Stimulated activated CD8-positive, alpha-beta memory T cell treated with anti-CD3 and anti-CD28 coated beads, Interleukin-7, amount 100 ng/mL, for 24 hours (primary cell): ENCODE data around the gene FIG4.
"Not testable (repeated sequence)": the region's sequence is repeated elsewhere in the genome, so short reads cannot be mapped to it uniquely, and the experiment has no call there.

Experiments
- DNase-seq: peaks from one replicate; pipeline ENCODE4 v3.0.0-alpha.2; 2020; ENCODE audit warnings: low read depth

The FIG4 gene

GRCh38 chr6:109690737-109691621 lies at the start of gene FIG4, which contains the start of gene AK9:
TSS of gene FIG4 (plus strand) at chr6:109691296. CDS start at chr6:109691436, 140 bp downstream.
TSS of gene AK9 (minus strand) at chr6:109691202. CDS start at chr6:109675745, 15,457 bp downstream.
- peak; percentile 85 for DNase-seq

DNA sequence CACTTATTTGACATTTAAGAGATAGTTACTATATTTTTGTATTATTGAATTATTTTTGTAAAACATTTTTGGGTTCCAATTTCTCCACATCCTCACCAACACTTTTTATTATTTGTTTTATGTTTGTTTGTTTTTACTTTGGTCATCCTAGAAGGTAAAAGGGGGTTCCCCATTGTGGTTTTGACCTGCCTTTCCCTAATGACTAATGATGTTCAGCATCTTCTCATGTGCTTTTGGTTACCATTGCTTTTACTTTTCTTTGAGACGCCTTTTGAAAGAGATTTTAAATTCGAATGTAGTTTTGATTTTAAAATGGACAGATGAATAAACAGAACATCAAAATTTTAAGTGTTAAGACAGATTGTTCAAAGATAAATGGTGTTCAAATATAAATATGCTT lies 47.0 kb upstream of the FIG4 start:
- no peak for DNase-seq

DNA sequence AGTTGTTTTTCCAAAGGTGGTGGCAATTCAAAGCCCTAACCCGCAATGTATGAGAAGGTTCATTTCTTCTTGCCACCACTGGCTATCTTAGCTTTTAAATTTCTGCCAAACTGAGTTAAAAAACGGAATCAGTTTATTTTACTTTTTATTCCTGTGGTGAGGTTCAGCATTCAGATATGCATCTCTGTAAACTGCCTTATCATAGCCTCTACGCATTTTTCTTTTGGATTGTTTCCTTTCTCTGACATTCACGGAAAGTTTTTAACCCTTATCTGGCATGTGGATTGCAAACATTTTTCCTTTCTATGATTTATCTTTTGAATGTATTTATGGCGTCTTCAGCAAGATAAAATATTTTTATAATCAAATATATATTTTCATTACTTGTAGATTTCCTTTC lies 37.8 kb upstream of the FIG4 start:
- no peak for DNase-seq

DNA sequence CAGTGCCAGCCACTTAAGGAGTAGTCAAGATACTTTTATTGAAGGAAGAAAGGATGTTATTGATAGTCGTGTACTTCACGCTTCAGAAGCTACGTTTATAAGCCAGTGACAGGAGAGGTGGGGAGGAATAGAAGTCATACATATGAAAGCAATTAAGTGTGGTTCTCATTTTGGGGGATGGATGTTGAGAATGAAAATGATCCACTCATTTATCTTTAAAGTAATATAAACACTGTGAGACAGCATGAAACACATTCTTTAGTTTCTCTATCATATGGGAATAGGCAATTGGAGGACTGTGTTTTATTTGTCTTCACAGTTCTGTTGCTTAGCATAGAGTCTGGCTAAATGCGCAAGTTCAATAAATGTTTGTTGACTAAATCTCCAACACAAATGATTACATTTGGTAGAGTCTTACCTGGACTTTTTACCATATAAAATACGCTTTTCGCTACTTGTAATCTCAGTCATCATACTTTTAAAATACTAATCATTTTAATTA lies 35.3 kb upstream of the FIG4 start:
- no peak for DNase-seq

GRCh38 chr6:109660526-109661320 lies 30.4 kb upstream of the FIG4 start:
- DNase-seq, result no peak

GRCh38 chr6:109662192-109662591 lies 28.9 kb upstream of the FIG4 start:
- no peak for DNase-seq

- no peak for DNase-seq
These were observed 21.3 kb upstream of the FIG4 start for GRCh38 chr6:109669811-109670210.

GRCh38 chr6:109671733-109672132 lies 19.4 kb upstream of the FIG4 start:
- DNase-seq, result no peak

DNA sequence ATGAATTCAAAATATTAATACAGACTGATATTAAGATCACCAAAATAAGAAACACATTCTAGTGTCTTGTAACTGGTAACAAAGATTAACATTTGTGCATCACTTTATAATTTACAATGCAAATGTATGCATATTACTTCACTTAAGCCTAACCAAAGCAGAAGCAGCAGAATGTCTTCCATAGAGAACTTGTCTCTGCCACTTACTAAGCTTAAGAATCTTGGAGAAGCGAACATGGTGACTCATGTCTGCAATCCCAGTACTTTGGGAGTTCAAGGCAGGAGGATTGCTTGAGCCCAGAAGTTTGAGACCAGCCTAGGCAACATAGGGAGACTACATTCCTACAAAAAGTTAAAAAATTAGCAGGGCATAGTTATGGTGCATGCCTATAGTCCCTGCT lies 18.9 kb upstream of the FIG4 start:
- no peak for DNase-seq

DNA sequence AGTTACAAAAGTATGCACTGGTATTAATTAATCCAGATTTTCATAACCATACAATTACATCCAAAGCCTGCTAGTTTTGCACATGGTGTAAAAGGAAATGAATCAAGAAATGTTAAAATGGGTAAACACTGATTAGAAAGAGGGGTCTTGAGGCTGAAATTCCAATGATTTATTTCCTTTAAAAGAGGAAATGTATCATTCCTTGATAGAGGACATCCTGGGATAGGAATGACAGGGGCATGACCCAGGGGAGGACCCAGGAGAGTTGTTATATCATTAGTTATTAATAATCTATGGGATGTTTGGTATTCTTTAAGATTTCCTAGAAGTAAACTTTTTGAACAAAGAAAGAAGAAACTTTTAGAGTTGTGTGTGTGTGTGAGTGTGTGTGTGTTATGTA lies 18.3 kb upstream of the FIG4 start:
- no peak for DNase-seq

GRCh38 chr6:109676724-109677123 lies 14.4 kb upstream of the FIG4 start:
- DNase-seq, result no peak

DNA sequence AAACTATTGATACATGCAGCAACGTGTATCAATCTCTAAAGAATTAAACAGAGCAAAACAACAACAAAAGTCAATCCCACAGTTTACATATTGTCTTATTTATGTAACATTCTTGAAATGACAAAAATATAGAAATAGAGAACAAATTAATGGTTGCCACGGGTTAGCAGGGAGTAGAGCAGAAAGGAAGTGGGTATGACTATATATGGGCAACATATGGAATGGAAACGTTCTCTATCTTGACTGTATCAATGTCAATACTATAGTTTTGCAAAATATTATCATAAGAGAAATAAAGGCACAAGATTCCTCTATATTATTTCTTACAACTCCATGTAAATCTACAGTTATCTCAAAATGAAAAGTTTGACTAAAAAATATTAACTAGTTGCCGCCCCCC lies 12.9 kb upstream of the FIG4 start:
- DNase-seq, result no peak

DNA sequence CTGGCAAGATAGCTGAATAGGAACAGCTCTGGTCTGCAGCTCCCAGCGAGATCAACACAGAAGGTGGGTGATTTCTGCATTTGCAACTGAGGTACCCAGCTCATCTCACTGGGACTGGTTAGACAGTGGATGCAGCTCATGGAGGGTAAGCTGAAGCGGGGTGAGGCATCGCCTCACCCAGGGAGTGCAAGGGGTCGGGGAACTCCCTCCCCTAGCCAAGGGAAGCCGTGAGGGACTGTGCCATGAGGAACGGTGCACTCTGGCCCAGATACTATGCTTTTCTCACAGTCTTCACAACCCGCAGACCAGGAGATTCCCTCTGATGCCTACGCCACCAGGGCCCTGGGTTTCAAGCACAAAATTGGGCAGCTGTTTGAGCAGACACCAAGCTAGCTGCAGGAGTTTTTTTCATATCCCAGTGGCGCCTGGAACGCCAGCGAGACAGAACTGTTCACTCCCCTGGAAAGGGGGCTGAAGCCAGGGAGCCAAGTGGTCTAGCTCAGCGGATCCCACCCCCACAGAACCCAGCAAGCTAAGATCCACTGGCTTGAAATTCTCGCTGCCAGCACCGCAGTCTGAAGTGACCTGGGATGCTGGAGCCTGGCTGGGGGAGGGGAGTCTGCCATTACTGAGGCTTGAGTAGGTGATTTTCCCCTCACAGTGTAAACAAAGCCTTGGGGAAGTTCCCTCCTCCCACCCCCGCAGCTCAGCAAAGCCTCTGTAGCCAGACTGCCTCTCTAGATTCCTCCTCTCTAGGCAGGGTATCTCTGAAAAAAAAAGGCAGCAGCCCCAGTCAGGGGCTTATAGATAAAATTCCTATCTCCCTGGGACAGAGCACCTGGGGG lies 12.2 kb upstream of the FIG4 start:
- not testable (repeated sequence) for DNase-seq

GRCh38 chr6:109686566-109687265 lies 4.4 kb upstream of the FIG4 start:
- DNase-seq, result no peak

DNA sequence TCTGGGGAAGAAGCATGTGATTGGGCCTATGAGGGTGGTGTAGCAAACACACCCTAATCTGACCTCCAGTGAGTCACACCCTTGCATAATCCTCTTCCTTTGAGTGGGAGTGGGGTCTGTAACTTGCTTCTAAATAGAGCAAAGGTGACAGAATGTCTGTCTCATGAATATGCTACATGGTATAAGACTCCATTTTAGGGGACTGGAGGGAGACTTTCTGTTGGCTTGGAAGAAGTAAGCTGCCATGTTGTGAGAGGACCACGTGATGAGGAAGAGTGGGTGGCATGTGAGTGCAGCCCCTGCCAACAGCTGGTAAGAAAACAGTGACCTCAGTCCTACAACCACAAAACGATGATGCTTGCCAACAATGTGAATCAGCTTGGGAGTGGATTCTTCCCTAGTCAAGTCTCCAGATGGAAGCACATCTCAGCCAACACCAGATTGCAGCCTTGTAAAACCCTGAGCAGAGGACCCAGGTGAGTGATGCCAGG lies 3.8 kb upstream of the FIG4 start:
- no peak for DNase-seq

DNA sequence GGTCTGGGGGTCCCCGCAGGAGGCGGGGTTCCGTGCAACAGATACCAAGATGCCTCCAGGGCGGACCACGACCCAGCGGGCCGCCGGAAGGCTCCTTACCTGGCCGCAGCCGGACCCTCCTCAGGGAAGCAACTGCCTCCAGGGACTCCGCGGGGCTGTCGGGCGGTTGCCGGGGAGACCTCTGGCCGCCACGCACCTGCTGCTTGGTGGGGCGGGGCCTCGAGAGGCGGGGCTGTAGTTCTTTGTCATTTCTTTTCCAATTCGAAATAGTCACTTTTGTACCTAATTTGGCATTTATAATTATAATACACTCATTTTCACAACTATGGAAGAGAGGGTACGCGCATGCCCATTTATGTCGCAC lies 741 bp upstream of the FIG4 start:
- DNase-seq, result peak; percentile 33

GRCh38 chr6:109693111-109693510 lies 2.0 kb downstream of the FIG4 start:
- no peak for DNase-seq

- DNase-seq, result no peak
These were observed 4.4 kb downstream of the FIG4 start for GRCh38 chr6:109695468-109695867.

GRCh38 chr6:109696355-109696754 lies 5.3 kb downstream of the FIG4 start:
- DNase-seq, result no peak

GRCh38 chr6:109701221-109701620 lies 10.1 kb downstream of the FIG4 start:
- DNase-seq, result no peak

GRCh38 chr6:109701774-109702173 lies 10.7 kb downstream of the FIG4 start:
- DNase-seq, result no peak
